GM23338 (cell line): Measurements from ENCODE around the gene UHRF1. TPM values are rescaled to one million over a fixed set of nuclear protein-coding genes. Genes with fewer than 3 reads are reported as not detected.

Experiments
- CREB1 ChIP-seq: fragments of 250-450 bp; sonication (Bioruptor Pico); IDR thresholded peaks from 2 replicates; pipeline ENCODE4 v1.5.0; 2020; ENCODE audit warnings: low read depth, mild to moderate bottlenecking, moderate library complexity
- CTCF ChIP-seq, 2 experiments: fragments of 200-600 bp in 1 of 2; sonication (generic) in 1 of 2; conservative IDR thresholded peaks; 2 replicates each; pipeline versions ENCODE4 v1.5.1 to v1.6.1; 2016 to 2017; ENCODE audit warnings: antibody characterized with exemption in 2 of 2, low read depth in 2 of 2, mild to moderate bottlenecking in 2 of 2, moderate library complexity in 1 of 2
- EZH2 ChIP-seq: fragments of 200-600 bp; sonication (generic); IDR thresholded peaks from one replicate; pipeline ENCODE4 v1.8.0; 2017; ENCODE audit warnings: antibody characterized with exemption, mild to moderate bottlenecking, low read depth; ENCODE audit not compliant: unreplicated experiment
- JUNB ChIP-seq: IDR thresholded peaks from one replicate; pipeline ENCODE4 v1.6.1; 2016; ENCODE audit warnings: antibody characterized with exemption; ENCODE audit not compliant: unreplicated experiment
- NANOG ChIP-seq: IDR thresholded peaks from 2 replicates; pipeline ENCODE4 v1.6.1; 2016; ENCODE audit warnings: antibody characterized with exemption, borderline replicate concordance
- POLR2AphosphoS5 ChIP-seq: IDR thresholded peaks from 2 replicates; pipeline ENCODE4 v1.6.1; 2016; ENCODE audit warnings: antibody characterized with exemption, low read depth
- REST ChIP-seq: IDR thresholded peaks from one replicate; pipeline ENCODE4 v1.6.1; 2018; ENCODE audit warnings: antibody characterized with exemption; ENCODE audit not compliant: unreplicated experiment
- STAT1 ChIP-seq: IDR thresholded peaks from one replicate; pipeline ENCODE4 v1.6.1; 2016; ENCODE audit warnings: antibody characterized with exemption; ENCODE audit not compliant: unreplicated experiment
- ZNF114 ChIP-seq: fragments of 250-450 bp; sonication (Bioruptor Pico); IDR thresholded peaks from 2 replicates; pipeline ENCODE4 v1.5.0; 2020; ENCODE audit warnings: mild to moderate bottlenecking, moderate library complexity
- ZNF331 ChIP-seq: fragments of 250-450 bp; sonication (Bioruptor Pico); IDR thresholded peaks from 2 replicates; pipeline ENCODE4 v1.5.0; 2020; ENCODE audit warnings: low read depth, mild to moderate bottlenecking, moderate library complexity
- ZNF462 ChIP-seq: fragments of 250-450 bp; sonication (Bioruptor Pico); IDR thresholded peaks from 2 replicates; pipeline ENCODE4 v1.5.0; 2020; ENCODE audit warnings: mild to moderate bottlenecking, moderate library complexity
- polyA plus RNA-seq: library from polyadenylated mRNA; unstranded; fragments of >200 nt; fragmentation: Nextera tagmentation; extraction: Ambion mirVana; gene quantifications from 2 replicates; pipeline ENCODE4 v1.2.1, GENCODE V29; 2016
- total RNA-seq: library from RNA; depleted of rRNA; stranded (reverse); fragments of >200 nt; shearing (Covaris generic); gene quantifications from 2 replicates; pipeline ENCODE4 v1.2.3, GENCODE V29; 2014

UHRF1 gene
- total and polyA plus RNA-seq, 2 experiments from 2014 or later, result 20.3 to 45.7 TPM

- TF ChIP-seq ZNF462, result no peak
- TF ChIP-seq POLR2AphosphoS5, result no peak
- TF ChIP-seq JUNB, result no peak
- no peak for TF ChIP-seq REST
- no peak for TF ChIP-seq CREB1 (CRISPR knock-in tag)
- TF ChIP-seq ZNF114 (CRISPR knock-in tag), result no peak
- TF ChIP-seq CTCF (conservative IDR thresholded peaks at IDR 0.05; ENCODE audit: low read depth in 2 of 2), result no peak
- TF ChIP-seq ZNF331 (CRISPR knock-in tag), result no peak
- no peak for TF ChIP-seq EZH2
- TF ChIP-seq STAT1, result no peak
- no peak for TF ChIP-seq NANOG
Observed at GRCh38 chr19:4981681-4981958, 72.3 kb downstream of the UHRF1 start (continued).
